ENCODE data around the gene GRK1. TPM values are rescaled to one million over a fixed set of nuclear protein-coding genes. Genes with fewer than 3 reads are reported as not detected.

GRK1 gene
- total and polyA plus RNA-seq, 2 experiments from 2014 or later, result 0.17 TPM; not detected in 1

DNA sequence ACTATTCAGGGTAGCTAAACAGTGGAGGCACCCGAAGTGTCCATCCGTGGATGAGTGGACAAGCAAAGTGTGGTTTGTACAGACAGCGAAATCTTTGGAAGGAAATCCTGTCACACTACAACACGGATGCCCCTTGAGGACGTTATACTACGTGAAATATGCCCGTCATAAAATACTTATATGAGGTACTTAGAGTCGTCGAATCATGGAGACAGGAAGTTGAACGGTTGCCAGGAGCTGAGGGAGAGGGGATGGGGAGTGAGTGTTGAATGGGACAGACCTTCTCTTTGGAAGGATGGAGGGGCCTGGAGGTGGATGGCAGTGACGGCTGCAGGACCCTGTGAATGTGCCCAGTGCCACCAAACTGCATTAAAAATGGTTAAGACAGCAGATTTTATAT, 20.6 kb upstream of the GRK1 start:
- no peak overlapping the region for H3K27ac ChIP-seq

DNA sequence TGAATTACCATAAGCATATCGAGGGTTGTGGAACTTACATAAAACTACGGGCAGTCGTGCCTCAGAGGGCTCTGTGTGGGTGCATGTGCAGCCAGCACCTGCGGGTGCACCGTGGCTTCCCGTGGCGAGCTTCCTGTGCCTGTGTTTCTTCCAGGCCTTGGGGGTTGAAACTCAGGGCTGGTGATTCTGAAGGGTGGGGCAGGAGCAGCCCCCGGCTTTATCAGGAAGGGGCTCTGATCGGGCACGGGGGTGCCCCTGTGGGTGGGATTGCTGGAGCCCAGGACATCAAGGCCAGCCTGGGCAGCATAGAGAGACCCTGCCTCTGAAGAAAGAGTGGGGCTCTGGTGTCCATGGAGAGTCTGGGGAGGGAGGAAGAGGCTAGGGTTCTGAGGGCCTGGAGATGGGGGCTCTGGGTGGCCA, 20.1 kb upstream of the GRK1 start:
- Histone ChIP-seq H3K9me3 (ENCODE audit: low read depth) (no peaks in the 10 kb centered on the region), H2AFZ (no peak overlapping the region), H3K79me2 (no peaks in the 10 kb centered on the region), H4K20me1 (ENCODE audit: insufficient read depth, poor library complexity, severe bottlenecking) (no peaks in the 10 kb centered on the region), H3K4me3 (no peak overlapping the region), H3K27me3 (no peaks in the 10 kb centered on the region), H3K27ac (no peak overlapping the region), H3K4me2 (no peak overlapping the region), H3K4me1 (ENCODE audit: insufficient read depth) (no peaks in the 10 kb centered on the region), H3K36me3 (replicated peaks; ENCODE audit: insufficient read depth, low read depth) (peaks cover 4% of the 10 kb centered on the region), H3K9me2 (replicated peaks; ENCODE audit: insufficient read depth) (no peaks in the 10 kb centered on the region)
- TF ChIP-seq EZH2 (IDR thresholded peaks at IDR 0.05; ENCODE audit: borderline replicate concordance) (no peak), EZH2phosphoT487 (IDR thresholded peaks at IDR 0.05; ENCODE audit: low read depth, severe bottlenecking, unreplicated experiment) (no peak)
- TF ChIP-seq, protein P1, sequence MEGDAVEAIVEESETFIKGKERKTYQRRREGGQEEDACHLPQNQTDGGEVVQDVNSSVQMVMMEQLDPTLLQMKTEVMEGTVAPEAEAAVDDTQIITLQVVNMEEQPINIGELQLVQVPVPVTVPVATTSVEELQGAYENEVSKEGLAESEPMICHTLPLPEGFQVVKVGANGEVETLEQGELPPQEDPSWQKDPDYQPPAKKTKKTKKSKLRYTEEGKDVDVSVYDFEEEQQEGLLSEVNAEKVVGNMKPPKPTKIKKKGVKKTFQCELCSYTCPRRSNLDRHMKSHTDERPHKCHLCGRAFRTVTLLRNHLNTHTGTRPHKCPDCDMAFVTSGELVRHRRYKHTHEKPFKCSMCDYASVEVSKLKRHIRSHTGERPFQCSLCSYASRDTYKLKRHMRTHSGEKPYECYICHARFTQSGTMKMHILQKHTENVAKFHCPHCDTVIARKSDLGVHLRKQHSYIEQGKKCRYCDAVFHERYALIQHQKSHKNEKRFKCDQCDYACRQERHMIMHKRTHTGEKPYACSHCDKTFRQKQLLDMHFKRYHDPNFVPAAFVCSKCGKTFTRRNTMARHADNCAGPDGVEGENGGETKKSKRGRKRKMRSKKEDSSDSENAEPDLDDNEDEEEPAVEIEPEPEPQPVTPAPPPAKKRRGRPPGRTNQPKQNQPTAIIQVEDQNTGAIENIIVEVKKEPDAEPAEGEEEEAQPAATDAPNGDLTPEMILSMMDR (IDR thresholded peaks at IDR 0.05; ENCODE audit: poor library complexity), result no peak
- WGBS (ENCODE audit: low lambda C conversion rate, missing lambda C conversion rate), result 96% methylated on average over 10 of the region's 10 CpGs
- no peak for DNase-seq (ENCODE audit: low spot score)

More for the DNA sequence above, 20.6 kb upstream of the GRK1 start:
- Histone ChIP-seq H3K9me2 (replicated peaks; ENCODE audit: insufficient read depth) (no peaks in the 10 kb centered on the region), H3K79me2 (no peaks in the 10 kb centered on the region), H4K20me1 (ENCODE audit: insufficient read depth, poor library complexity, severe bottlenecking) (no peaks in the 10 kb centered on the region), H3K4me1 (ENCODE audit: insufficient read depth) (no peaks in the 10 kb centered on the region), H2AFZ (no peak overlapping the region), H3K9me3 (ENCODE audit: low read depth) (no peaks in the 10 kb centered on the region), H3K4me2 (no peak overlapping the region), H3K36me3 (replicated peaks; ENCODE audit: insufficient read depth, low read depth) (peaks cover 4% of the 10 kb centered on the region), H3K27me3 (no peaks in the 10 kb centered on the region), H3K4me3 (no peak overlapping the region)
- TF ChIP-seq, protein P1 (IDR thresholded peaks at IDR 0.05; ENCODE audit: poor library complexity), result no peak
- TF ChIP-seq EZH2 (IDR thresholded peaks at IDR 0.05; ENCODE audit: borderline replicate concordance), result no peak
- TF ChIP-seq EZH2phosphoT487 (IDR thresholded peaks at IDR 0.05; ENCODE audit: low read depth, severe bottlenecking, unreplicated experiment), result no peak
- DNase-seq (ENCODE audit: low spot score), result no peak
- WGBS (ENCODE audit: low lambda C conversion rate, missing lambda C conversion rate), result 74% methylated on average over 11 of the region's 11 CpGs

DNA sequence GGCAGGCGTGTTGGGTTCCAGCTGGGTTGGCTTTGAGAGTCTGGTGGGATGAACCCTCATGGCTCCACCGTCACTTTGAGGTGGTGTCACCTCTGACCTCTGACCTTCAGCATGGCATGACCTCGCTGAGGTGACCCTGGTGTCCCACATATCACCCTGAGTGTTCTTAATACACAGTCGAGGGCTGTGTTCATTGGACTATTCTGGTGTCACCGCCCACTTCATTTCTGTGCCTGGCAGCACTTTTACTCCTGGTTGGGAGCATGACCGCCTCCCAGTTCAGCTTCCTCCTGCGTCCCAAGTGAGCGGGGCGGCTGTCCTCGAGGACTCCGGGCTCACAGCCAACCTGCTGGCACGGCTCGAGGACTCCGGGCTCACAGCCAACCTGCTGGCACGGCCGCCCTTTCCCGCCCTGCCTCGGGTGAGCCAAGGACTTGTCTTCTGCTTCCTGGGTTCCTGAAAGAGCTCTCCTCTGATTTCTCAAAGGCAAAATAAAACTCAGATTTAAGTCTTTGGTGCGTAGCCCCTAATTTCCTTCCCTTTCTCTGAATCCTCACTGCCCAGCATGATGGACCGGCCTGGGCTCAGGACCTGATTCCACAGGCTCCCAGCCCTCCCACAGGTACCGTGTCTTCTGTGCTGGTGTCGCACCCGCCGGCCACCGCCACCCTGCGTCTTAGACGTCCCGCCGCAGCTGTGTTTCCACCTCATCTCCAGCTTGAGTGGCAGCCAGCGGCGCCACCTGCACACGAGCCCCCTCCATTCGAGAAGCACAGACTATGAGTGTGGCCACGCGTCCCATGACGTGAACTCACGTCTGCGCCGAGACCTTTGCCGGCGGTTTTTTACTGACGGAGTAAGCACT, 19.4 kb upstream of the GRK1 start:
- H3K36me3 ChIP-seq (replicated peaks; ENCODE audit: insufficient read depth, low read depth), result peaks cover under 1% of the 10 kb centered on the region
- peak; percentile 51 for DNase-seq (ENCODE audit: low spot score)
- H3K79me2 ChIP-seq, result no peaks in the 10 kb centered on the region
- no peaks in the 10 kb centered on the region for H3K9me3 ChIP-seq (ENCODE audit: low read depth)
- no peak overlapping the region for H3K4me2 ChIP-seq
- no peaks in the 10 kb centered on the region for H4K20me1 ChIP-seq (ENCODE audit: insufficient read depth, poor library complexity, severe bottlenecking)
- no peak overlapping the region for H3K4me3 ChIP-seq
- H3K4me1 ChIP-seq (ENCODE audit: insufficient read depth), result no peaks in the 10 kb centered on the region
- WGBS (ENCODE audit: low lambda C conversion rate, missing lambda C conversion rate), result 90% methylated on average over 42 of the region's 42 CpGs
- TF ChIP-seq, protein P1 (IDR thresholded peaks at IDR 0.05; ENCODE audit: poor library complexity), result no peak
- no peak for TF ChIP-seq EZH2 (IDR thresholded peaks at IDR 0.05; ENCODE audit: borderline replicate concordance)
- no peak for TF ChIP-seq EZH2phosphoT487 (IDR thresholded peaks at IDR 0.05; ENCODE audit: low read depth, severe bottlenecking, unreplicated experiment)
- H3K27me3 ChIP-seq, result no peaks in the 10 kb centered on the region
- H3K27ac ChIP-seq, result peak overlapping the region; percentile 20
- H3K9me2 ChIP-seq (replicated peaks; ENCODE audit: insufficient read depth), result no peaks in the 10 kb centered on the region
- H2AFZ ChIP-seq, result no peak overlapping the region

All from hepatocyte (in vitro differentiated cells).